ENCODE results near the gene ABCB10.

DNA sequence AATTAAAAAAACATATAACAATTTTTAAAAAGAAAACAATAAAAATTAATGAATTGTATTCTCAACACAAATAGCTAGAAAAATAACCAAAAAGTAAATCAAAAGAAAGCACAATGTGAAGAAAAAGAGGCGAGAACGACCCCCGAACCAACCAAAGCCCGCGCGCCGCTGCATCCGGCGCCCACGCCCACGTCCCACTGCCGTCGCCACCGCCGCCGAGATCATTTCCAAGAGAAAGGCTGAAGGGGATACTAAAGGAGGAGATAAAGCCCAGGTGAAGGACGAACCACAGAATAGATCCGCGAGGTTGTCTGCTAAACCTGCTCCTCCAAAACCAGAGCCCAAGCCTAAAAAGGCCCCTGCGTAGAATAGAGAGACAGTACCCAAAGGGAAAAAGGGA lies 11.8 kb upstream of the ABCB10 start:
- TF ChIP-seq EZH2 (IDR thresholded peaks at IDR 0.05; ENCODE audit: borderline replicate concordance, low read length) = no peak
- TF ChIP-seq, protein P1, sequence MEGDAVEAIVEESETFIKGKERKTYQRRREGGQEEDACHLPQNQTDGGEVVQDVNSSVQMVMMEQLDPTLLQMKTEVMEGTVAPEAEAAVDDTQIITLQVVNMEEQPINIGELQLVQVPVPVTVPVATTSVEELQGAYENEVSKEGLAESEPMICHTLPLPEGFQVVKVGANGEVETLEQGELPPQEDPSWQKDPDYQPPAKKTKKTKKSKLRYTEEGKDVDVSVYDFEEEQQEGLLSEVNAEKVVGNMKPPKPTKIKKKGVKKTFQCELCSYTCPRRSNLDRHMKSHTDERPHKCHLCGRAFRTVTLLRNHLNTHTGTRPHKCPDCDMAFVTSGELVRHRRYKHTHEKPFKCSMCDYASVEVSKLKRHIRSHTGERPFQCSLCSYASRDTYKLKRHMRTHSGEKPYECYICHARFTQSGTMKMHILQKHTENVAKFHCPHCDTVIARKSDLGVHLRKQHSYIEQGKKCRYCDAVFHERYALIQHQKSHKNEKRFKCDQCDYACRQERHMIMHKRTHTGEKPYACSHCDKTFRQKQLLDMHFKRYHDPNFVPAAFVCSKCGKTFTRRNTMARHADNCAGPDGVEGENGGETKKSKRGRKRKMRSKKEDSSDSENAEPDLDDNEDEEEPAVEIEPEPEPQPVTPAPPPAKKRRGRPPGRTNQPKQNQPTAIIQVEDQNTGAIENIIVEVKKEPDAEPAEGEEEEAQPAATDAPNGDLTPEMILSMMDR (conservative IDR thresholded peaks at IDR 0.05 in 1 of 2, IDR thresholded peaks at IDR 0.05 in 1 of 2; ENCODE audit: extremely low read depth in 1 of 2, insufficient read depth in 1 of 2, low read depth in 1 of 2, low read length in 2 of 2) = no peak
